ENCODE measurements around the gene ZNF892.

Gene ZNF892

DNA sequence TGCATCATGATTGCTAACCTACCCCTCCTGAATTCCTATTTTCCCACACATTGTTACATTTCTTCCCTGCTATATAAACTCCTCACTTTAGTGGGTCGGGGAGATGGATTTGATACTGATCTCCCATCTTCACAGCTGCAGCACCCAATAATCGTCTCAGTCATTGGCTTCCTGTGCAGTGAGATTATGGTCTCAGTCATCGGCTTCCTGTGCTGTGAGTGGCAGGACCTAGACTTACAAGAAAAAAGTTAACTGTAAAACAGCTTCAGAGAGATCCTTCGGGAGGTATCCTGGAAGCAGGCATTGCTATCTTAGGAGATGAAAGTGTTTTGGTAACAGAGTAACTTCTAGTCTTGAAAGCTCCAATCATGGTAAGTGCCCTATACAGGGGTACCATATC, 3.4 kb upstream of the ZNF892 start:
- TF ChIP-seq GATA3 (IDR thresholded peaks at IDR 0.05; ENCODE audit: low read depth, low read length): no peak
- TF ChIP-seq GATA2 (IDR thresholded peaks at IDR 0.05; ENCODE audit: low read depth, low read length): no peak

- TF ChIP-seq GATA2 (IDR thresholded peaks at IDR 0.05; ENCODE audit: low read depth, low read length) (no peak), GATA3 (IDR thresholded peaks at IDR 0.05; ENCODE audit: low read depth, low read length) (no peak)
These were observed 2.9 kb upstream of the ZNF892 start for GRCh38 chr2:95204396-95204795.

DNA sequence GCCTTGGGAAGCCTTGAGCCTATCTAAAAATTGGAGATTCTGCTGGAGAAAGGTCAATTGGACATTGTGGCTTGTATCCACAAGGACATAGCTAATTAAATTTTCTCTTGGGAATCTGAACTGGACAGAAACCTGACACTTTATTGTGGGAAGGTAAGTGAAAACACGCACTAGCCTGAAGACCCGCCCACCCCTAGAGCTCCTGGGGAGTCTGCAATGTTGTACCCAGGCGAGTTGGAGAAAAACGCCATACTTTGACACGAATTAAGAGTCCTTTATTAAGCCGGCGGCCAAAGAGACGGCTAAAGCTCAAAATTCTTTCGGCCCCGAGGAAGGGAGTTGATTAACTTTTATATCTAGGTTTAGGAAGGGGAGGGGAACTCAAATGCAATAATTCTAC, 1.2 kb upstream of the ZNF892 start:
- no peak for TF ChIP-seq GATA2 (IDR thresholded peaks at IDR 0.05; ENCODE audit: low read depth, low read length)
- TF ChIP-seq GATA3 (IDR thresholded peaks at IDR 0.05; ENCODE audit: low read depth, low read length): no peak

DNA sequence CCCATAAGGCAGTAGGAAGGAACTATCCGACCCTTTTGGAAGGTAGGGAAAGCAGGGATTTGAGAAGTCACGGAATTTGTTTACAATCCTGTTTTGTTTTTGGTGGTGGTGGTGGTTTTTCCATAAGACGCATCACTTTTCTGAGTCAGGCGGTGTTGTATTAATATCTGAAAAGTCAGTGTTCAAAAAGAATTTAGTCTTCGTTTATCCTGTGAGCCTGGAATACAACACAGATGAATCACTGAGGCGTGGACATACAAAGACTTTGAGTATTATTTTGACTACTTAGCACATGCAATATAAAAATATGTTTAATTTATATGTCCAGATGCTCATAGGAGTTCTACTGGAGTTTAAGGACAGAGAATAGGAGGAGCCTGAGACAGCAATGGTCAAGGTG, 785 bp downstream of the ZNF892 start:
- TF ChIP-seq GATA2 (IDR thresholded peaks at IDR 0.05; ENCODE audit: low read depth, low read length) (no peak), GATA3 (IDR thresholded peaks at IDR 0.05; ENCODE audit: low read depth, low read length) (no peak)

GRCh38 chr2:95215018-95215612, 7.8 kb downstream of the ZNF892 start:
- no peak for TF ChIP-seq GATA3 (IDR thresholded peaks at IDR 0.05; ENCODE audit: low read depth, low read length)
- TF ChIP-seq GATA2 (IDR thresholded peaks at IDR 0.05; ENCODE audit: low read depth, low read length): no peak

DNA sequence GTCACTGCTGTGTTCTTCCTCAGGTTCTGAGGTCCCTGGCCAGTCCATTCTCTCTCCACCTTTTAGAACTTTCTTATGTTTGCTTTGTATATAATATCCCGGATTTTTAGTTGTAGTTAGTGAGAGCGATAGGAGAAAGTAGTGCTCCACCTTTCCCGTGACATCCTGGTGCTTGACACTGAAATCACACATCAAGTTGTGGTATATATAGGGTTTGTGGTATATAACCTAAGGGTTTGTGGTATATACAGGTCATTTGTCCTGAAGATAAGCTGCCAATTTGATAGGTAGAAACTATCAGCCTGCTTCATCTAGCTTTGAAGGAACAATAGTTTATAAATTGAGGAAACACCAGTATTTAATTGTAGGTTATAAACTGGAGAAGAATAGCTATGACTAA, 13.1 kb downstream of the ZNF892 start:
- no peak for TF ChIP-seq GATA2 (IDR thresholded peaks at IDR 0.05; ENCODE audit: low read depth, low read length)
- no peak for TF ChIP-seq GATA3 (IDR thresholded peaks at IDR 0.05; ENCODE audit: low read depth, low read length)

- TF ChIP-seq GATA3 (IDR thresholded peaks at IDR 0.05; ENCODE audit: low read depth, low read length) (no peak), GATA2 (IDR thresholded peaks at IDR 0.05; ENCODE audit: low read depth, low read length) (no peak)
These were observed 18.3 kb downstream of the ZNF892 start for GRCh38 chr2:95225658-95226057.

GRCh38 chr2:95231723-95232122, 24.4 kb downstream of the ZNF892 start:
- TF ChIP-seq GATA3 (IDR thresholded peaks at IDR 0.05; ENCODE audit: low read depth, low read length) (no peak), GATA2 (IDR thresholded peaks at IDR 0.05; ENCODE audit: low read depth, low read length) (no peak)

- TF ChIP-seq GATA3 (IDR thresholded peaks at IDR 0.05; ENCODE audit: low read depth, low read length) (no peak), GATA2 (IDR thresholded peaks at IDR 0.05; ENCODE audit: low read depth, low read length) (no peak)
These were observed 24.9 kb downstream of the ZNF892 start for GRCh38 chr2:95232232-95232631.

GRCh38 chr2:95234286-95234785, 27.0 kb downstream of the ZNF892 start:
- TF ChIP-seq GATA2 (IDR thresholded peaks at IDR 0.05; ENCODE audit: low read depth, low read length) (no peak), GATA3 (IDR thresholded peaks at IDR 0.05; ENCODE audit: low read depth, low read length) (no peak)

DNA sequence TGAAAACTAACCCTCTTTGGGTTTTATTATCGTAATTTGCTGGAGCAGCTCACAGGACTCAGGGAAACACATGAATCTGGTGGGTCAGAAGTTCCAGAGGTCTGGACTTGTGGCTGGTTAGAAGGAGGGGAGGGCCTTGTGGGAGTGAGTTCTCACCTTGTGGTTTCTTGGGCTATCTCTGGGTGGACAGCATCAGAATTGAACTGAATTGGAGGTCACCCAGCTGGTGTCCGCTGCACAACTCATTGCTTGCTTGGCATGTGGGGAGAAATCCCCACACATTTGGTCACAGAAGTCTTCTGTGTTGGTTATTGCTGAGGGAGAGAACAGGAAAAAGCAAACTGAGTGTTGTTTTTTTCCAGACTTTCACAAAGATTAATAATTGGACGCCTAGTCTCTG, 27.5 kb downstream of the ZNF892 start:
- TF ChIP-seq GATA2 (IDR thresholded peaks at IDR 0.05; ENCODE audit: low read depth, low read length) (no peak), GATA3 (IDR thresholded peaks at IDR 0.05; ENCODE audit: low read depth, low read length) (no peak)

GRCh38 chr2:95238131-95238530, 30.8 kb downstream of the ZNF892 start:
- no peak for TF ChIP-seq GATA2 (IDR thresholded peaks at IDR 0.05; ENCODE audit: low read depth, low read length)

GRCh38 chr2:95240091-95240490, 32.8 kb downstream of the ZNF892 start:
- no peak for TF ChIP-seq GATA2 (IDR thresholded peaks at IDR 0.05; ENCODE audit: low read depth, low read length)
- no peak for TF ChIP-seq GATA3 (IDR thresholded peaks at IDR 0.05; ENCODE audit: low read depth, low read length)

GRCh38 chr2:95240556-95240955, 33.2 kb downstream of the ZNF892 start:
- no peak for TF ChIP-seq GATA3 (IDR thresholded peaks at IDR 0.05; ENCODE audit: low read depth, low read length)
- TF ChIP-seq GATA2 (IDR thresholded peaks at IDR 0.05; ENCODE audit: low read depth, low read length): no peak

All from SH-SY5Y (cell line).